ENCODE data around the gene TMEM61.

DNA sequence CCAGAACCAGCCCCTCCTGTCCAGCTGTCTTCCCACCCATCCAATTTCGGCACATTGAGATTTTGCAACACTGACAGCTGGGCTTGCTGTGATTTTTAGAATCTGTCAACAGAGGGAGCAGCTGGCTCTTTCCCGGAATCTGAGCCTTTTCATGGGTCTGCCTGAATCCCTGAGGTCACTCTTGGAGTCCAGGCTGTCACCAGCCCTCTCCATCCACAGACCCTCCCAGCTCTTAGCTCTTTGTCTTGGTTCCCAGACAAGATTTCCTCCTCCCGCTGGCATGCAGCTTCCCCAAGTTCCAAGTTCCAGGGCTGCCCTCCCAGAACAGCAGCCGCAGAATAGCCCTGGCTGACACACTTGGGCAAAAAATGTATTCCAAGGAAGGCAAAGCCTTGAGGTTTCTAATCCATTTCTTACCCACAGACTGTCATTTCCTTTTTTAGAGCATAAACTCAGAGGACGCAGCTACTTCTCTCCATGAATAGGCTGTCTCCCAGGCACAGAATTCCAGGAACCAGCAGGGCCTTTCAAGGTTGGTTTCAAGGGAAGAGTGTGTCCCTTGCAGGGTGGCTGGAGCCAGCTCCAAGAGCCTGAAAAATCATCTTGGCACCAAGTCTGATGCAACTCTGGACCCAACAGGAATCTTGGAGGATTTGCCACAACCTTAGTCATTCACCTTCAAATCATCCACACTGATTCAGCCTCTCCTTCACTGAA lies 7.1 kb upstream of the TMEM61 start:
- TF ChIP-seq, protein P1, sequence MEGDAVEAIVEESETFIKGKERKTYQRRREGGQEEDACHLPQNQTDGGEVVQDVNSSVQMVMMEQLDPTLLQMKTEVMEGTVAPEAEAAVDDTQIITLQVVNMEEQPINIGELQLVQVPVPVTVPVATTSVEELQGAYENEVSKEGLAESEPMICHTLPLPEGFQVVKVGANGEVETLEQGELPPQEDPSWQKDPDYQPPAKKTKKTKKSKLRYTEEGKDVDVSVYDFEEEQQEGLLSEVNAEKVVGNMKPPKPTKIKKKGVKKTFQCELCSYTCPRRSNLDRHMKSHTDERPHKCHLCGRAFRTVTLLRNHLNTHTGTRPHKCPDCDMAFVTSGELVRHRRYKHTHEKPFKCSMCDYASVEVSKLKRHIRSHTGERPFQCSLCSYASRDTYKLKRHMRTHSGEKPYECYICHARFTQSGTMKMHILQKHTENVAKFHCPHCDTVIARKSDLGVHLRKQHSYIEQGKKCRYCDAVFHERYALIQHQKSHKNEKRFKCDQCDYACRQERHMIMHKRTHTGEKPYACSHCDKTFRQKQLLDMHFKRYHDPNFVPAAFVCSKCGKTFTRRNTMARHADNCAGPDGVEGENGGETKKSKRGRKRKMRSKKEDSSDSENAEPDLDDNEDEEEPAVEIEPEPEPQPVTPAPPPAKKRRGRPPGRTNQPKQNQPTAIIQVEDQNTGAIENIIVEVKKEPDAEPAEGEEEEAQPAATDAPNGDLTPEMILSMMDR (IDR thresholded peaks at IDR 0.05): peak in 1 of 3 donors; percentile 14
- no peak for TF ChIP-seq POLR2A (IDR thresholded peaks at IDR 0.05)
- TF ChIP-seq POLR2AphosphoS5 (IDR thresholded peaks at IDR 0.05): no peak

Data from breast epithelium (tissue), 3 donors.